Endothelial cell (in vitro differentiated cells): ENCODE data around the gene PTPN1. TPM values are rescaled to one million over a fixed set of nuclear protein-coding genes. Genes with fewer than 3 reads are reported as not detected.

Source experiments
- DNase-seq: peaks from one replicate; pipeline ENCODE4 v3.0.0; 2021; ENCODE audit warnings: low spot score
- H3K27ac Mint-ChIP-seq: one replicate; pipeline ENCODE4 v1.8.0; 2021; ENCODE audit warnings: mixed read lengths, inconsistent platforms; ENCODE audit not compliant: unreplicated experiment
- H3K27me3 Mint-ChIP-seq: one replicate; pipeline ENCODE4 v1.8.0; 2021; ENCODE audit warnings: mild to moderate bottlenecking, moderate library complexity, mixed read lengths, inconsistent platforms; ENCODE audit not compliant: unreplicated experiment
- H3K36me3 Mint-ChIP-seq: one replicate; pipeline ENCODE4 v1.8.0; 2021; ENCODE audit warnings: mild to moderate bottlenecking, low read depth, mixed read lengths, inconsistent platforms; ENCODE audit not compliant: unreplicated experiment
- H3K4me1 Mint-ChIP-seq: one replicate; pipeline ENCODE4 v1.8.0; 2021; ENCODE audit warnings: mild to moderate bottlenecking, mixed read lengths, inconsistent platforms; ENCODE audit not compliant: unreplicated experiment
- H3K4me3 Mint-ChIP-seq: one replicate; pipeline ENCODE4 v1.8.0; 2021; ENCODE audit warnings: mild to moderate bottlenecking, mixed read lengths, inconsistent platforms; ENCODE audit not compliant: unreplicated experiment
- H3K9me3 Mint-ChIP-seq: one replicate; pipeline ENCODE4 v1.8.0; 2021; ENCODE audit warnings: mixed read lengths, inconsistent platforms; ENCODE audit not compliant: unreplicated experiment
- CTCF ChIP-seq: fragments of 200-600 bp; sonication (generic); IDR thresholded peaks from one replicate; pipeline ENCODE4 v1.5.0; 2021; ENCODE audit warnings: antibody characterized with exemption; ENCODE audit not compliant: unreplicated experiment
- long read RNA-seq: library from polyadenylated mRNA; unstranded; transcript quantifications from one replicate; pipeline ENCODE4 v2.0.0, GENCODE V29; 2020; ENCODE audit not compliant: unreplicated experiment
- total RNA-seq: library from RNA; stranded (reverse); fragmentation: NEBNext Ultra II Directional; extraction: Animal tissue kit (Norgen Biotek cat#: 25700); gene quantifications from one replicate; pipeline ENCODE4 v1.2.1, GENCODE V29; 2021; ENCODE audit not compliant: unreplicated experiment

PTPN1 gene
- 46.0 TPM for total RNA-seq
- long read RNA-seq, full-length matches to known transcripts, result 5 of 11 reads
- long read RNA-seq, partial matches to known transcripts, result 6 of 11 reads
- long read RNA-seq, other reads (novel, unspliced or antisense), result 0 of 11 reads

- Mint-ChIP-seq H3K36me3 (no peaks in the 10 kb centered on the region), H3K27me3 (peaks cover 13% of the 10 kb centered on the region), H3K4me3 (peak within 1 kb of the TSS; percentile 99), H3K27ac (peak within 1 kb of the TSS; percentile 97), H3K4me1 (peaks cover 42% of the 10 kb centered on the region), H3K9me3 (no peaks in the 10 kb centered on the region)
- TF ChIP-seq CTCF, result no peak
- peak; percentile 97 for DNase-seq
Measured at GRCh38 chr20:50509923-50510705, at the start of gene PTPN1. Gene PTPN1 (plus strand): TSS chr20:50510383. CDS start chr20:50510528, 145 bp downstream.

- H3K4me1 Mint-ChIP-seq, result no peaks in the 10 kb centered on the region
- no peaks in the 10 kb centered on the region for H3K27me3 Mint-ChIP-seq
- no peak overlapping the region for H3K4me3 Mint-ChIP-seq
- DNase-seq, result peak; percentile 96
- TF ChIP-seq CTCF, result peak; percentile 92
- no peaks in the 10 kb centered on the region for H3K9me3 Mint-ChIP-seq
- H3K36me3 Mint-ChIP-seq, result no peaks in the 10 kb centered on the region
- no peak overlapping the region for H3K27ac Mint-ChIP-seq
Measured at GRCh38 chr20:50460608-50461267, 49.4 kb upstream of the PTPN1 start.

- Mint-ChIP-seq H3K9me3 (no peaks in the 10 kb centered on the region), H3K27me3 (peaks cover 2% of the 10 kb centered on the region), H3K36me3 (no peaks in the 10 kb centered on the region), H3K27ac (no peak overlapping the region), H3K4me3 (no peak overlapping the region), H3K4me1 (no peaks in the 10 kb centered on the region)
- no peak for DNase-seq
- TF ChIP-seq CTCF, result no peak
Measured at GRCh38 chr20:50462093-50462690, 48.0 kb upstream of the PTPN1 start.

- peak; percentile 87 for TF ChIP-seq CTCF
- Mint-ChIP-seq H3K27me3 (peaks cover 2% of the 10 kb centered on the region), H3K9me3 (no peaks in the 10 kb centered on the region), H3K27ac (no peak overlapping the region), H3K4me3 (no peak overlapping the region), H3K36me3 (no peaks in the 10 kb centered on the region), H3K4me1 (no peaks in the 10 kb centered on the region)
- DNase-seq, result peak; percentile 62
Measured at GRCh38 chr20:50464026-50464724, 46.0 kb upstream of the PTPN1 start.
